ENCODE data around the gene HEXD.
"Not testable (repeated sequence)": the region's sequence is repeated elsewhere in the genome, so short reads cannot be mapped to it uniquely, and the experiment has no call there.

Gene HEXD

DNA sequence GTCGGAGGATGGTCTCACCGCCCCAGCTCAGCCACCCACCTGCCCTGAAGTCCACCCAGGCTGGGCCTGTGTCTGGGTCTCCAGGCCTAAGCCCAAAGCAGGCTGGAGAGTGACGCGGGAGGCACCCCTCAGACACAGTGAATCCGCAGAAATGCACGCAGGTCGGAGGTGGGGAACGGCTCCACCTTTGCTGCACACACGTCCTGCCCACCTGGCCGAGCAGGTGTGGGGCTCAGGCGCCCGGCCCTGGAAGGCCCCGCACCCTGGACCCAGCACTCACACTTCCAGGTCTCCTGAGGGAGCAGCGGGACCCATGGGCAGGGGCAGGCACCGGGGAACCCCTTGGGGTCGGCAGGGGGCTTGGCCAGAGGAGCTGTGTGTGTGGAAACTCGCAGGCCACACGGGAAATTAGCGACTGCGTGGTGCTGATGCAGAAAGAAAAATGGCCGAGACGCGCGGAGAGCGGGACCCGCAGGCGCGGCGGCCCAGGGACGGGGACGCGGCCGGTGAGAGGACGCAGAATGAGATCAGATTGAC lies 21.8 kb downstream of the HEXD start:
- DNase-seq (ENCODE audit: low read depth in 2 of 2, low spot score in 1 of 2): no peak

DNA sequence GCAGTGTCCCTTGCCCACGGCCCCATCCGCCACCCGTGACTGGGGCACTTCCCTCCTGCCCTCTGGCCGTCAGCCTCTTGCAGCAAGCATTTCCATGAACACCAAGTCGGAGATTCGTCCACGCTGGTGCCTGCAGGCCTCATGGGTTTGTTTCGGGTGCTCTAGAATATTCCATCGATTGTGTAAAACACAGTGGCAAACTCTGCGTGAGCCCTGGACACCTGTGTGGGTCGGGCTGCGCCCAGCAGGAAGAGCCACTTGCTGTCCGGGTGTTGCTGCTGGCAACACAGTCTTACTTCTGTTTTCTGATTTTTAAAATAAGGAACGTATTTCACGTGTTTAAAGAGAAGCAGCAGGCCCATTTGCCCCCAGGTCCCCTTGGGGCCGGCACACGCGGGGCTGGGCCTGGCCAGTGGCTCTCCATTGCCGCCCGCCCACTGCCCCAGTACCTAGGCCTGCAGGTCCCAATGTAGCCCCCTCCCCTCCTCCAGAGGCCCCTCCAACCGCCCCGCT lies 22.4 kb downstream of the HEXD start:
- no peak for DNase-seq (ENCODE audit: low read depth in 2 of 2, low spot score in 1 of 2)

DNA sequence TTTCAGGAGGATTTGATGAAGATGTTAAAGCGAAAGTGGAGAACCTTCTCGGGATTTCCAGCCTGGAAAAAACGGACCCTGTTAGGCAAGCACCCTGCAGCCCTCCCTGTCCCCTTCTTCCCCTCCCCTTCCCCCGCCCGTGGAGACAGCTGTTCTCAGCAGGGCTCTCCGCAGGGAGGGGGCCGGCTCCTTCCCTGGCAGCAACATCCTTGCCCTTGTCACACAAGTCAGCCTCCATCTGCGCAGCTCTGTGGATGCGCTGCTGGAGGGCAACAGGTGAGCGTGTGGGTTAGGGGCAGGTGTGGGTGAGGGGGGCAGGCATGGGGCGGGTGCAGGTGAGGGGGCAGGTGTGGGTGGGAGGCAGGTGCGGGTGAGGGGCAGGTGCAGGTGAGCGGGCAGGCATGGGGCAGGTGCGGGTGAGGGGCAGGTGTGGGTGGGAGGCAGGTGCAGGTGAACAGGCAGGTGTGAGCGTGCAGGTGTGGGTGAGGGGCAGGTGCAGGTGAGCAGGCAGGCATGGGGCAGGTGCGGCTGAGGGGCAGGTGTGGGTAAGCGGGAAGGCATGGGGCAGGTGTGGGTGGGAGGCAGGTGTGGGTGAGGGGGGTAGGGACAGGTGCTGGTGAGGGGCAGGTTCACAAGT lies 23.0 kb downstream of the HEXD start:
- DNase-seq (ENCODE audit: low read depth in 2 of 2, low spot score in 1 of 2): no peak

DNA sequence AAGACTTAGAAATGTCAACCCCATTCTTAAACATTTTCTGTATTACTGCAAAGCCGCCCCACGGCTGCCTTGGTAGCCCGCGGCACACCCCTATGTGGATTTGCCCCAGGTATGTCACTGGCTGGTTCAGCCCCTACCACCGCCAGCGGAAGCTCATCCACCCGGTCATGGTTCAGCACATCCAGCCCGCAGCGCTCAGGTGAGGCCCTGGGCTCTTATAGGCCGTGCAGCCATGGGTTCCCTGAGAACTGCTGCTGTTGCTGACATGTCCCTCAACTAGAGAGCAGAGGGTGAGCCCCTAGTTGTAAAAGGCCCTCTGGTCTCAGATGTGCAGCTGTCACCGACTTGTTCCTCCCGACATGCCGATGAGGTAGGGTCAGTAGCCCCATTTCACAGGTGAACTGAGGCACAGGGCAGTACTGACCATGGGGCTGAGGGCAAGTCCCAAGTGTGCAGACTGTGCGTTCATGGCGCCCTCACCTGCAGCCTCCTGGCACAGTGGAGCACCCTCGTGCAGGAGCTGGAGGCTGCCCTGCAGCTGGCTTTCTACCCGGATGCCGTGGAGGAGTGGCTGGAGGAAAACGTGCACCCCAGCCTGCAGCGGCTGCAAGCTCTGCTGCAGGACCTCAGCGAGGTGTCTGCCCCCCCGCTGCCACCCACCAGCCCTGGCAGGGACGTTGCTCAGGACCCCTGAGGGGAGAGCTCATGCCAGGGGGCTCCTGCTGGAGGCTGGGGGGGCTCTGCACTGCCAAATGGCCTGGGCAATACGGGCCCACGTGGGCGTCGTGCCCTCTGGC lies 23.7 kb downstream of the HEXD start:
- no peak for DNase-seq (ENCODE audit: low read depth in 2 of 2, low spot score in 1 of 2)

DNA sequence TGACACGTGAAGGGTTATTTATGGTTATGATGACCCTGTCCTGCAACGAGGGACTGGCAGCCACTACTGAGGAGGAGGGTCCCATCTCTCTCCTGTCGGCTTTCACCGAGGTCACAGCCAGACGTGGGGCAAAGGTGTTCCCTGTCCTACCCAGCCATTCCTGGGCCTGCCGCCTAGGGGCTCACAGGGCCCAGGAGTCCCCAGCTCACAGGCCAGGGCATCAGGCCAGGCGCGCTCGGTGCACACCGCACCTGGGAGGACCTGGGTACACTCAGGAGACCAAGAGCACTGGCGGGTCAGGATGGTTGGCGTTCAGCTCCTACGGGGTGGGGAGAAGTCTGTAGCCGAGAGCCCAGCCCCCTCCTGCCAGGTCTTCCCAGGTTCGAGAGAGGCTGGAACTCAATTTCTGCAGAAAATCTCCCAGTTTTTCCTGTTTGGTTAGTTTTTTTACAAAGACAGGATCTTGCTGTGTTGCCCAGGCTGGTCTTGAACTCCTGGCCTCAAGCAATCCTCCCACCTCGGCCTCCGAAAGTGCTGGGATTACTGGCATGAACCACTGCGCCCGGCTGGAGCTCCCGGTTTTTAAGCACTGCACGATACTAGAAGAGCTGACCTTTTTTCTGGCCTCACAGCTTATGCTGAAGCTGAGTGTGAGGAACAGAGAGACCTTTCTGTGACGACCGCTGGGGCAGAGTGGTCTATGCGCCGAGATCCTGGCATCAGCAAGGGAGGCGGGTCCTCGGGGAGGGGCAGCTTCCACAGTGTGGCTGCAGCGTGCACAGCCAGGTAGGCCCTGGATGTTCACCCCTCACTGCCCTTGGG lies 24.7 kb downstream of the HEXD start:
- no peak for DNase-seq (ENCODE audit: low read depth in 2 of 2, low spot score in 1 of 2)

DNA sequence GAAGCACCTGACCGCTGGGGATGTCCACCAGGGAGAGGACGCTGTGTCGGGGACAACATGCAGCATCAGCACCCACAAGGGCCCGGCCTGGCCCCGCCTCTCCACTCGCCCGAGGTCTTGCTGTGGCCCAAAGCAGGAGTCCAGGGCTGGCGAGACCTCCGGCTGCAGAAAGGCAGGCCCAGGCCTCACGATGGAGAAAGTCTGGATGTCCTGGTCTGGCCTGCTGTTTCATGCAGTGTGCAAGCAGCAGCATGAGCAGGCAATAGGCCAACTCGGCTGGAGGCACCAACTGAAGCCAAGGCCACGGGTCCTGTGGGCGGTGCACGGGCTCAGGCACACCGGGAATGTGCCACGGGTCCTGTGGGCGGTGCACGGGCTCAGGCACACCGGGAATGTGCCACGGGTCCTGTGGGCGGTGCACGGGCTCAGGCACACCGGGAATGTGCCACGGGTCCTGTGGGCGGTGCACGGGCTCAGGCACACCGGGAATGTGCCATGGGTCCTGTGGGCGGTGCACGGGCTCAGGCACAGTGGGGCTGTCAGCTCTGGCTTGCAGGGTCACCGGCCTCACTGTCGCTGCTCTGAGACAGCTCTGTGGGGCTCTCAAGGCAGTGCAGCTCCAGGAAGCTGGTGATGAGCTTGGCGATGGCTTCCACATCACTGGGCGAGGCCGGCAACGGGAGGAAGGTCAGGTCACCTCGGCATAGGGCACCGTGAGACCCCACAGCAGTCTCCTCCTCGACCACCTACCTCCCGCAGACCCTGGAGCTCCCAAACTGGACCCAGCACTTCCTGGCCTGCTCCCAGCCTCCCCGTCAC lies 25.5 kb downstream of the HEXD start:
- DNase-seq (ENCODE audit: low read depth in 2 of 2, low spot score in 1 of 2): no peak

DNA sequence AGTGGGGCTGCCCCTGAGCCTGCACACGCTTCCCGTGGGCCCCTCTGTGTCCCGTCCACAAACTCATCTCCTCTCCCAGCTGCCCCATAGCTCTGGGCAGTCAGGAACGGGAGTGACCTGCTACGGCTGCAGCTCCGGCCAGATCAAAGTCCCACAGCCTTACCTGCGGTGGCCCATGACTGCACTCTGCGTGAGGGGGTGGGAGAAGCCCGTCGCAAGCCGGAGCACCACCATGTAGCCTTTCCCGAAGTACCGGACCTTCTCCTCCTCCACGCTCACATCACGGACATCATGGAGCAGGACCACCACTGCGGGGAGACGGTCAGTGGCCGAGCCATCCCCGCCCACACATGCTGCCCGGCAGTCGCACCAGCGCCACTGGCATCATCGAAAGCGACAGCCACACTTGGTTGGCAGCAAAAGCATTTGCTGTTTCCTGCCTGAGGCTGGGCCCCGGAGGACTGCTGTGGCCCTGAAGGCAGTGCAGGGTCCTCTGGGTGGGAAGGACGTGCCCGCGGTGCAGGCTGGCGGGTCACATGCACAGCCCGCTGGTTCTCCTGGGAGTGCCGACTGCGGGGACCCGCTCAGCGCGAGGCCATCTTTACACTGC lies 26.2 kb downstream of the HEXD start:
- DNase-seq (ENCODE audit: low read depth in 2 of 2, low spot score in 1 of 2): no peak

DNA sequence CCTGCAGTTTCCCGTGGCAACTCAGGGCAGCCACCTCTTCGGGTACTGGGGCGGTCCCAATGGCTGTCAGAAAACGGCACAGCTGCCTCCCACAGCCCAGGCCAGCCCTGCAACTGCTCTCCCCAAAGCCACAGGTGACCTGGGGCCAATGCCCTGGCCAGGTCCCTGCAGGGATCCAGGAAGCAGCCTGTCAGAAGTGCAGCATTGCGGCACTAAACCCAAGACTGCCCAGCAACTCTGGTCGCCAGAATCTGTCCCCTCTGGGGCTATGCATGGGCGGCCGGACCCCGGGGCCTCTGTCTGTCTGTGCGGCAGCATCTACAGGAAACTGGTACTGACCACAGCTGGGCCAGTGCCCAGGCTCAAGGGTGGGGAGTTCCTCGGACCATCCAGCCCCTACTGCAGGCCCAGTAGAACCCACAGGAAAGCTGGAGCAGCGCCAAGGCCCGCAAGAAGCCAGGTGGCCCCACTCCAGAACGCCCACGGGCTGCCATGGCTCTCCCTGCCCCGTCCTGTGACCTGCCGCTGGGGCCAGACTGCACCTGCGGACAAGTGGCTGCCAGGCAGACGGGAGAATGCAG lies 26.9 kb downstream of the HEXD start:
- DNase-seq (ENCODE audit: low read depth in 2 of 2, low spot score in 1 of 2): no peak

DNA sequence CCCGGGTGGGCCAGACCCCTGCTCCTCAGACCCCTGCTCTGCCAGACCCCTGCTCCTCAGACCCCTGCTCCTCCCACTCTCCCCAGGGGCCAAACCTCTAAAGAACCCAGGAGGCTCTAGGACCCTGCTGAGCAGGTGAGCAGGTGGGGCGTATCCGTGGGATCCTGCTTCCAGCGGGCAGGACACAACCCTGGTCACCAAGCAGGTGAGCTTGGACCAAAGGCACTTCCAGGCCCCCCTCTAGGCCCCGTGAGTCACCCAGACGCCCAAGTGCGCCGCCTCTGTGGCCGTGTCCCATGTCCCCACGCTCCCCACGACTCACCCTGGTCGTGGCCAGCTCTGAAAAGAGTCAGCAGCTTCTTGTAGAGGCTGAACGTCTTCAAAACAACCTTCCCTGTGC lies 27.4 kb downstream of the HEXD start:
- DNase-seq (ENCODE audit: low read depth in 2 of 2, low spot score in 1 of 2): no peak

DNA sequence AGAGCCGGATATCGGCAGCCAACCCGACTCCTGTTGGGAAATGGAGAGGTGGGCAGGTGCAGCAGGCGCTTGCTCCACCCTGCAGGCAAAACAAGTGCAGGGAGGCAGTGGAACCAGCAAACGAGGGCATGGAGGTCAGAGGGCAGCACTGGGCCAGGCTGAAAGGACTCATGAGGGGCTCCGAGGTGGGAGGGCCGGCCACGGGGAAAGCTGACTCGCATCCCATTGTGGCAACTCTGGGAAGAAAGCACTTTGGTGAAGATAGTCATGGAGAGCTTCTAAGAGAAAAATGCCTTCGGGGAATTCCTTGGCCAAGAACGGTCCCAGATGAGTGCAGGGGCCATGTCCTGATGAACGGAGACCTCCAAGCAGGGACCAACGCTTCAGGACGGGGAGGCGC lies 28.0 kb downstream of the HEXD start:
- DNase-seq (ENCODE audit: low read depth in 2 of 2, low spot score in 1 of 2): no peak

DNA sequence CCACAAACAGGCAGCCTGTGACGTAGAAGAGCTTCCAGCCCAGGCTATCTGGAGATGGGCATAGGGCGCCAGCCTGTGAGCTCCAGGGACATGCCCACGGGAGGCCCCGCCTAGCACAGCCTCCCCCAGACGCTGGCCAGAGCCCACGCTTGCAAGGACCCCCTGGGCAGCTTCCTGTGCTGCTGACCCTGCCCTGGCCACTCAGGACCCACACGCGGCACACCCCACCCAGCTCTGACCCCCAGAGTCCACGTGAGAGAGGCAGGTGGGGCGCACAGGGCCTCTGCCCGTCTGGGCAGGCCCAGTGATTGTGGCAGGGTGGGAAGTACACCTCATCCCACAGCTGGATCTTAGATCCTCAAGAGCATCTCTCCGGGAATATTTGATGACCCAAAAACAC lies 28.5 kb downstream of the HEXD start:
- DNase-seq (ENCODE audit: low read depth in 2 of 2, low spot score in 1 of 2): no peak

DNA sequence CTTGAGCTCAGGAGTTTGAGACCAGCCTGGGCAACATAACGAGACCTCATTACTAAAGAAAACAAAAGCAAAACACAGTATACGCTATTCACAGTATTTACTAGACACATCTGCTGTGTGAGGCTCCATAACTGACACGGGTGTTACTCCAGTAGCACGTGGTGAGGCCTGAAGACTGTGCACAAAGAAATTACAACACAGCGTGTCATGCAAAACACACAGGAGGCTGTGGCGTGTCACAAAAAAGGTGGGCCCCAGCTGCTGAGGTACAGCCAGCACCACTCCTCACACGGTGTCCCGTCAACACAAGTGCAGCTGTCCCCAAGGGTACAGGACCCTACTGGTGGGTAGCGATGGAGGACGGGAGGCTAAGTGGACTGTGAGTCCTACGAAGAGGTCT lies 29.7 kb downstream of the HEXD start:
- no peak for DNase-seq (ENCODE audit: low read depth in 2 of 2, low spot score in 1 of 2)

DNA sequence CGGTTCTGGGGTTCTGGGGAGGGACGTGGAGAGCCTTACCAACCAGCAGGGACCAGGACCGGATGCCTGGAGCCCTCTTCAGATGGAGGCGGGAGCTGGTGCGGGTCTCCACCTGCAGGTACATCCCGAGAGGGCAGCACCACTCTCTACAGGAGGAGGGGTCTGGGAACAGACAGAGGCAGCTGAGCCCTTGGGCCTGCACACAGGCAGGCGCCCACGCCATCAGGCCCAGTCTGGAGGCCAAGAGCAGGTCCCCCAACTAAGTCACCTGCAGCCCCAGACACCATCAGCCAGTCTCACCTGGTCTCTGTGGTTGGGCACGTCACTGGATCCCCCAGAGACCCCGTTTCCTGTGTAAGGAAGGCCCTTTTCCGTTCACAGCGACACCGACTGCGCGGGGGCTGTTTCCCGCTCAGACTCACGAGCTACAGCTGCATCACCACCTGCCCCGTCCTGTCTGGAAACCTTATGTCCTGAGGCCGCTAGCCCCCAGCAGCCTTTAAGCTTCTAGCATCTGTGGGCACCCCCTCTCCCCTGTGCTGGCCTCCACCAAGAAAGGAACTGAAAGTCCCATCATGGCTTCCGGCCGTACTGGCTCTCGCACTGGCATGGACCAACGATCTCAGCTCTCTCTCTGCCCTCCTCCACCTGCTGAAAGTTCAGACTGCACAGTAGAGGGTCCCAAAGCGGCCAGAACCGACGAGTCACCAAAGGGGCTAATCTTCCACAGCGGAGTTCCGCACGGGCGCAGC lies 31.2 kb downstream of the HEXD start:
- peak; percentile 40 to 51 for DNase-seq (ENCODE audit: low read depth in 2 of 2, low spot score in 1 of 2)

DNA sequence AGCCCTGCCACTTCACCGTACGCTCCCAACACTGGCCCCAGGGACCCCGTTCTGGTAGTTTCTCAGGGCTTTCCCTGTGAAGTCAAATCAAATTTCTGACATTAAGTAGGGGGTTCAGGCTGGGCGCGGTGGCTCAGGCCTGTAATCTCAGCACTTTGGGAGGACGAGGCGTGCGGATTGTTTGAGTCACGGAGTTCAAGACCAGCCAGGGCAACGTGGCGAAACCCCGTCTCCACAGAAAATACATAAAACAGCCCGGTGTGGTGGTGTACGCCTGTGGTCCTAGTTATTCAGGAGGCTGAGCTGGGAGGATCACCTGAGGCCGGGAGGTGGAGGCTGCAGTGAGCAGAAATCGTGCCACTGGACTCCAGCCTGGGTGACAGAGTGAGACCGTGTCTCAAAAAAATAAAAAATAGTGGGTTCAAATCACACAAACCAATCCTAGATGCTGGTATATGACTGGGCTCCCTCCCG lies 31.8 kb downstream of the HEXD start:
- DNase-seq (ENCODE audit: low read depth in 2 of 2, low spot score in 1 of 2): peak in 1 of 2 donors; percentile 15

DNA sequence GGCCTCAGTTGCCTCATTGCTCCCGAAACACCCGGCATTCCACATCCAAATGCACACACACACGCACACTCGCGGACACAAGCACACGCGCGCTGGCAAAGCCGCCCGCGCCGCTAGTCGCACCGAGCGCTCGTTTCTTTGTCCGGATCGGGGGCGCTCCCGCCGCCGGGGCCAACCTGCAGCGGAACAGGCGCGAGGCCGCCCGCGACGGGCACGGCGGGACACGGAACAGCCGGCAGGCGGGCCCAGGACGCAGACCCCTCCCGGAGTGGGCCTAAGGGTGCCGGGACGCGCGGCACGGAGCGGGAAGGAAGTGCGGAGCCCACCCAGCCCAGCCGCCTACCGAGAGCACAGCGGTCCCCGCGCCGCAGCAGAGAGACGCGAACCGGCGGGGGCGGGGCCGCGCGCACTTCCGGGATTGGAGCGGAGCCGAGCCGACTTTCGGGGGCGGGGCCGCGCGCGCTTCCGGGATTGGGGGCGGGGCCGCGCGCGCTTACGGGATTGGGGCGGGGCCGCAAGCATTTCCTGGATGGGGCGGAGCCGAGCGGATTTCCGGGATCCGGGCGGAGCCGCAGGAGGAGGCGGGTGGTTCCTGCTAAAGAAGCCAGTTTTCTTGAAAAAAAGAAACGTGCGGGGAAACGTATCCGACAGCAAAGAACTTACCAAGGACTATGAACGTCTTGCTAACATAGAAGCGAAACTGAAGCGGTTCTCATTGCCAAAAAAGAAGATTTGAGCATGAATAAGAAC lies 32.4 kb downstream of the HEXD start, which contains the start of gene CYBC1:
CYBC1 (minus strand) TSS at position 396 of the 750 bp plus-strand sequence. CDS start 1,498 bp downstream, outside the sequence.
- peak; percentile 86 to 89 for DNase-seq (ENCODE audit: low read depth in 2 of 2, low spot score in 1 of 2)

DNA sequence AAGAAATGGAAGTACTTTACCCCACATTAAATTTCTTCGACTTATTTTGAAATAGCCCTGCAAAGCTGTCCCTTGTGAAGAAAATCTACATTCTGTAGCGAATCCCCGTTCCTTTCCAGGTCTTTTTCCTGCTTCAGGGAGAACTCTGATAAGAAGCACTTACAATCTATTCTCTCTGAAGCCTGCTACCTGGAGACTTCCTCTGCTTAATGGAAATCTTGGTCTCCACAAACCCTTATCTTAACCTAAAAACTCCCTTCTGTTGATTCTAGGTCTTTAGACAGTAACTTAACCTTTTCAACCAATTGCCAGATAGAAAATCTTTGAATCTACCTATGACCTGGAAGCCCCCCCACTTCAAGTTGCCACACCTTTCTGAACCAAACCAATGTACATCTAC lies 34.0 kb downstream of the HEXD start:
- DNase-seq (ENCODE audit: low read depth in 2 of 2, low spot score in 1 of 2): no peak

DNA sequence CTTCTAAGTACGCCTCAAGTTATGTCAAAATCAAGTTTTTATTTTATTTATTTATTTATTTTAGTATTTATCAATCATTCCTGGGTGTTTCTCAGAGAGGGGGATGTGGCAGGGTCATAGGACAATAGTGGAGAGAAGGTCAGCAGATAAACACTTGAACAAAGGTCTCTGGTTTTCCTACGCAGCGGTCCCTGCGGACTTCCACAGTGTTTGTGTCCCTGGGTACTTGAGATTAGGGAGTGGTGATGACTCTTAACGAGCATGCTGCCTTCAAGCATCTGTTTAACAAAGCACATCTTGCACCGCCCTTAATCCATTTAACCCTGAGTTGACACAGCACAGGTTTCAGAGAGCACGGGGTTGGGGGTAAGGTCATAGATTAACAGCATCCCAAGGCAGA lies 35.0 kb downstream of the HEXD start:
- not testable (repeated sequence) for DNase-seq (ENCODE audit: low read depth in 2 of 2, low spot score in 1 of 2)

DNA sequence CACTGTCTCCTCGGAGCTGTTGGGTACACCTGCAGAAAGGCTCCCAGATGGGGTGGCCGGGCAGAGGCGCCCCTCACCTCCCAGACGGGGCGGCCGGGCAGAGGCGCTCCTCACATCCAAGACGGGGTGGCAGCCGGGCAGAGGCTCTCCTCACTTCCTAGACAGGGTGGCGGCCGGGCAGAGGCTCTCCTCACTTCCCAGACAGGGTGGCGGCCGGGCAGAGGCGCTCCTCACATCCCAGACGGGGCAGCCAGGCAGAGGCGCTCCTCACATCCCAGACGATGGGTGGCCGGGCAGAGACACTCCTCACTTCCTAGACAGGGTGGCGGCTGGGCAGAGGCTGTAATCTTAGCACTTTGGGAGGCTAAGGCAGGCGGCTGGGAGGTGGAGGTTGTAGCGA lies 35.6 kb downstream of the HEXD start:
- not testable (repeated sequence) for DNase-seq (ENCODE audit: low read depth in 2 of 2, low spot score in 1 of 2)

Data from stimulated activated CD8-positive, alpha-beta memory T cell treated with anti-CD3 and anti-CD28 coated beads, Interleukin-4, amount 100 ng/mL, for 1 hour (primary cell).